K562 treated with DMSO at 1 percent for 48 hours (cell line): ENCODE results near the gene PODNL1. TPM values are rescaled to one million over a fixed set of nuclear protein-coding genes. Genes with fewer than 3 reads are reported as not detected.

Experiments used
- total RNA-seq: library from RNA; unstranded; fragments of 300-600 nt; gene quantifications from 2 replicates; pipeline ENCODE4 v1.2.3, GENCODE V29; 2022; ENCODE audit warnings: low replicate concordance; ENCODE audit errors: extremely low read depth

PODNL1 gene, protein sequence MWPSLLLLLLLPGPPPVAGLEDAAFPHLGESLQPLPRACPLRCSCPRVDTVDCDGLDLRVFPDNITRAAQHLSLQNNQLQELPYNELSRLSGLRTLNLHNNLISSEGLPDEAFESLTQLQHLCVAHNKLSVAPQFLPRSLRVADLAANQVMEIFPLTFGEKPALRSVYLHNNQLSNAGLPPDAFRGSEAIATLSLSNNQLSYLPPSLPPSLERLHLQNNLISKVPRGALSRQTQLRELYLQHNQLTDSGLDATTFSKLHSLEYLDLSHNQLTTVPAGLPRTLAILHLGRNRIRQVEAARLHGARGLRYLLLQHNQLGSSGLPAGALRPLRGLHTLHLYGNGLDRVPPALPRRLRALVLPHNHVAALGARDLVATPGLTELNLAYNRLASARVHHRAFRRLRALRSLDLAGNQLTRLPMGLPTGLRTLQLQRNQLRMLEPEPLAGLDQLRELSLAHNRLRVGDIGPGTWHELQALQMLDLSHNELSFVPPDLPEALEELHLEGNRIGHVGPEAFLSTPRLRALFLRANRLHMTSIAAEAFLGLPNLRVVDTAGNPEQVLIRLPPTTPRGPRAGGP
- not detected in 2 replicates for total RNA-seq

GRCh38 chr19:13938301-13939064, at the start of gene PODNL1:
Gene PODNL1, minus strand, starts transcription at chr19:13938417. Its CDS starts 236 bp downstream, at chr19:13938181.

GRCh38 chr19:13952154-13952930, 14.1 kb upstream of the PODNL1 start, which contains the start of gene DCAF15:
Gene DCAF15, plus strand, starts transcription at chr19:13952509. Its CDS starts 4 bp downstream, at chr19:13952513.

GRCh38 chr19:13905634-13906520, 32.3 kb downstream of the PODNL1 start, which contains the start of the genes BRME1 and CC2D1A:
Gene BRME1, minus strand, starts transcription at chr19:13906117. Its CDS starts 1,225 bp downstream, at chr19:13904892.
Gene CC2D1A, plus strand, starts transcription at chr19:13906201. Its CDS starts 241 bp downstream, at chr19:13906442.

Other genes with a start within 250 kb of the PODNL1 start
- not detected in 2 replicates for gene MRI1, start 173.9 kb downstream of the PODNL1 start, total RNA-seq
- not detected in 2 replicates for gene C19orf53, start 164.0 kb downstream of the PODNL1 start, total RNA-seq
- gene ZSWIM4, start 143.0 kb downstream of the PODNL1 start, total RNA-seq = not detected in 2 replicates
- not detected in 2 replicates for gene NANOS3, start 61.3 kb downstream of the PODNL1 start, total RNA-seq
- not detected in 2 replicates for gene BRME1, start 32.3 kb downstream of the PODNL1 start, total RNA-seq
- gene CC2D1A, start 32.2 kb downstream of the PODNL1 start, total RNA-seq = not detected in 2 replicates
- not detected in 2 replicates for gene DCAF15, start 14.1 kb upstream of the PODNL1 start, total RNA-seq
- gene RFX1, start 67.9 kb upstream of the PODNL1 start, total RNA-seq = not detected in 2 replicates
- not detected in 2 replicates for gene RLN3, start 89.7 kb upstream of the PODNL1 start, total RNA-seq
- not detected in 2 replicates for gene IL27RA, start 93.3 kb upstream of the PODNL1 start, total RNA-seq
- not detected in 2 replicates for gene PALM3, start 123.7 kb upstream of the PODNL1 start, total RNA-seq
- not detected in 2 replicates for gene MISP3, start 134.4 kb upstream of the PODNL1 start, total RNA-seq
- gene C19orf67, start 147.4 kb upstream of the PODNL1 start, total RNA-seq = not detected in 2 replicates
- gene SAMD1, start 152.3 kb upstream of the PODNL1 start, total RNA-seq = not detected in 2 replicates
- gene PRKACA, start 179.3 kb upstream of the PODNL1 start, total RNA-seq = not detected in 2 replicates
- not detected in 2 replicates for gene ASF1B, start 198.2 kb upstream of the PODNL1 start, total RNA-seq